ENCODE data around the gene MEGF6. TPM values are rescaled to one million over a fixed set of nuclear protein-coding genes. Genes with fewer than 3 reads are reported as not detected.
"Not testable (repeated sequence)": the region's sequence is repeated elsewhere in the genome, so short reads cannot be mapped to it uniquely, and the experiment has no call there.

The MEGF6 gene
- total RNA-seq, 1 donor from 2014 or later, result 1.7 TPM

DNA sequence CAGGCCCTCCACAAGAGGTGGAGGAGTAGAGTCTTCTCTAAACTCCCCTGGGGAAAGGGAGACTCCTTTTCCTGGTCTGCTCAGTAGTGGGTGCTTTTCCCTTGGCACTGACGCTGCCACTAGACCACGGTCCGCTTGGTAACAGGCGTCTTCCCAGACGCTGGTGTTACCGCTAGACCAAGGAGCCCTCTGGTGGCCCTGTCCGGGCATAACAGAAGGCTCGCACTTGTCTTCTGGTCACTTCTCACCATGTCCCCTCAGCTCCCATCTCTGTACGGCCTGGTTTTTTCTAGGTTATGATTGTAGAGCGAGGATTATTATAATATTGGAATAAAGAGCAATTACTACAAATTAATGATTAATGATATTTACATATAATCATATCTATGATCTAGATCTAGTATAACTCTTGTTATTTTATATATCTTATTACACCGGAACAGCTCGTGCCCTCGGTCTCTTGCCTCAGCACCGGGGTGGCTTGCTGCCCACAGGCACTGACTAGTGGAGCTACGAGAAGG lies 9.9 kb upstream of the MEGF6 start:
- DNase-seq (ENCODE audit: low spot score); intact Hi-C loops (cut with micrococcal nuclease); H3K27ac Mint-ChIP-seq; H3K4me3 Mint-ChIP-seq (ENCODE audit: low read depth); H3K9me3 Mint-ChIP-seq; H3K36me3 Mint-ChIP-seq (ENCODE audit: low read depth); H3K27me3 Mint-ChIP-seq (ENCODE audit: low read depth): not testable (repeated sequence)
- H3K4me1 Mint-ChIP-seq (ENCODE audit: low read depth), result peaks cover 12% of the 10 kb centered on the region

DNA sequence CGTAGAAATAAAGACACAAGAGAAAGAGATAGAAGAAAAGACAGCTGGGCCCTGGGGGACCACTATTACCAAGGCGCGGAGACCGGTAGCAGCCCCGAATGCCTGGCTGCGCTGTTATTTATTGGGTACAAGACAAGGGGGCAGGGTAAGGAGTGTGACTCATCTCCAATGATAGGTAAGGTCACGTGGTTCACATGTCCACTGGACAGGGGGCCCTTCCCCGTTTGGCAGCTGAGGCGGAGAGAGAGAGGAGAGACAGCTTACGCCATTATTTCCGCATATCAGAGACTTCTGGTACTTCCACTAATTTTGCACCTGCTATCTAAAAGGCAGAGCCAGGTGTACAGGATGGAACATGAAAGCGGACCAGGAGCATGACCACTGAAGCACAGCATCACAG lies 9.4 kb upstream of the MEGF6 start:
- no peak overlapping the region for H3K4me3 Mint-ChIP-seq (ENCODE audit: low read depth)
- no peak for DNase-seq (ENCODE audit: low spot score)

DNA sequence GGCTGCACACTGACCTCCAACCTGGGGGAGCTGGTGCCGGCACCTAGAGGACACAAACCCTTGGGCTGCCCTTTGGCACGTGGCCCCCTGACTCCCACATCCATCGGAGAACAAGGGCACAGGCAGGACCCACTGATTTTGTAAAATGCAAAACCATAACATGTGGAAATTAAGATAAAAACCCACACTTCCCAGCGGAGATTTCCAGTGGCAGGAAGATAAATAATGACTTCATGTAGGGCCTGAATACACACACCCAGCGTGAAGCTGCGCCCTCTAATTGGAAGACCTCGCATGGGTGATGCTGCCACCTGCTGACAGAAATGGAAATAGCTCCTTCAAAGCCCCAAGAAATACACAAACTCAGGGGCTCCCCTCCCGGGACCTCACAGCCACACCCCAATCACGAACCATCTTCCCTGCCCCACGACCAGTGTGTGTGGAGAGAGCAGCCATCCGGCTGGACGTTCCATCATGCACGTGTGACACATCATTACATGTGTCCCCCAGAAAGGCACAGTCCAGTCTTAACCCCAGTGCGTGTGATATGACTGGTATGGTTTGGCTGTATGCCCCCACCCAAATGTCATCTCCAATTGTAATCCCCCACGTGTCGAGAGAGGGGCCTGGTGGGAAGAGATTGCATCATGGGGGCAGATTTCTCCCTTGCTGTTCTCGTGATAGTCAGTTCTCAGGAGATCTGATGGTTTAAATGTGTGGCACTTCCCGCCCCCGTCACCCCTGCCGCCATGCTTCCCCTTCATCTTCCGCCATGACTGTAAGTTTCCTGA lies 7.8 kb upstream of the MEGF6 start:
- H3K27ac Mint-ChIP-seq, result no peak overlapping the region
- intact Hi-C loops (cut with micrococcal nuclease), result loop anchor here (1.0 kb wide), 2 partner anchors 54 to 128 kb away; no protein-coding TSS in a partner anchor
- no peak overlapping the region for H3K4me3 Mint-ChIP-seq (ENCODE audit: low read depth)

More for the DNA sequence above, 9.4 kb upstream of the MEGF6 start:
- intact Hi-C loops (cut with micrococcal nuclease), result no loop called here
- no peaks in the 10 kb centered on the region for H3K27me3 Mint-ChIP-seq (ENCODE audit: low read depth)
- no peaks in the 10 kb centered on the region for H3K9me3 Mint-ChIP-seq
- H3K36me3 Mint-ChIP-seq (ENCODE audit: low read depth), result no peaks in the 10 kb centered on the region
- peaks cover 9% of the 10 kb centered on the region for H3K4me1 Mint-ChIP-seq (ENCODE audit: low read depth)
- no peak overlapping the region for H3K27ac Mint-ChIP-seq

DNA sequence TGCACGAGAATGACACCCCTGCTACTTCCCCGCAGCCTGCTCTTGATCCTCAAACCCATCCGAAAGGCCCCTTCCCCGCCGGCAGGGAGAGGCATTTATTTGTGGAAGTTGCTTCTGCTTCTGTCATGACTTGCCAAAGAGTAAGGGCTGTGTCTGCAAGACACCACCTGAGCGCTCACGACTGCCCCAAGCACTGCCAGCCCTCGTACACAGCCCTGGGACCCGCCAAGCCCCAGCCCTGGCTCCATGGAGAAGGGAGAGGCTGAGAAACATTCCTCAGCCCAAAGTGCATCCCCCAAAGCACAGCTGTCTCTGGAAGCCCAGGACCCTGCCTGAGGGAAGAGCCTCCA lies 7.2 kb upstream of the MEGF6 start:
- intact Hi-C loops (cut with micrococcal nuclease), result no loop called here
- Mint-ChIP-seq H3K9me3 (no peaks in the 10 kb centered on the region), H3K4me1 (ENCODE audit: low read depth) (peaks cover 2% of the 10 kb centered on the region), H3K27me3 (ENCODE audit: low read depth) (no peaks in the 10 kb centered on the region), H3K4me3 (ENCODE audit: low read depth) (no peak overlapping the region), H3K27ac (no peak overlapping the region), H3K36me3 (ENCODE audit: low read depth) (no peaks in the 10 kb centered on the region)
- DNase-seq (ENCODE audit: low spot score), result no peak

More for the DNA sequence above, 7.8 kb upstream of the MEGF6 start:
- H3K27me3 Mint-ChIP-seq (ENCODE audit: low read depth), result no peaks in the 10 kb centered on the region
- H3K4me1 Mint-ChIP-seq (ENCODE audit: low read depth), result peaks cover 8% of the 10 kb centered on the region
- H3K9me3 Mint-ChIP-seq, result no peaks in the 10 kb centered on the region
- no peaks in the 10 kb centered on the region for H3K36me3 Mint-ChIP-seq (ENCODE audit: low read depth)
- DNase-seq (ENCODE audit: low spot score), result peak; percentile 62

DNA sequence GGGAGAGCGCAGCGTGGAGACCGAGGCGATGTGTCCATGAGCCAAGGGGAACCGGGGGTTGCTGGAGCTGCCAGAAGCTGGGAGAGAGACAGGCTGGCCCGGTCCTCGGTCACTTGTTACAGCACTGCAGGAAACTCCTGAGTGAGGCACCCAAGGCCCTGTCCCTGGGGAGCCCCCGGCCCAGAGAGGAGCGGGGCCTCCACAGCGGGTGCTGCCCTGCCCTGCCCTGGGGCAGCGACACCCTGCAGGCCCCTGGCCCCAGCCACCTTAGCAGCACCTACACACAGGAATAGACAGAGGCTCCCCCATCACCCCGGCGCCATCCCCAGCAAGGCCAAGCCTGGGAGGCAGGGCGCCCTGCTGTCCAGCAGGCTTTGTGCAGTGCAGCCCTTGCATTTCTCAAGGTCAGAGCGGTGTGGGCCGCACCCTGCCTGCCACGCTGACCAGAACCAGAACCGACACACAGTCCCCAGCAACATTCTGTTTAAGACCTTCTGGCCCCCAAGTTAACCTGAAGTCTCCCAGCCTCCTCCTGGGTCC lies 6.6 kb upstream of the MEGF6 start:
- no peak overlapping the region for H3K4me3 Mint-ChIP-seq (ENCODE audit: low read depth)
- intact Hi-C loops (cut with micrococcal nuclease), result no loop called here
- no peaks in the 10 kb centered on the region for H3K36me3 Mint-ChIP-seq (ENCODE audit: low read depth)

DNA sequence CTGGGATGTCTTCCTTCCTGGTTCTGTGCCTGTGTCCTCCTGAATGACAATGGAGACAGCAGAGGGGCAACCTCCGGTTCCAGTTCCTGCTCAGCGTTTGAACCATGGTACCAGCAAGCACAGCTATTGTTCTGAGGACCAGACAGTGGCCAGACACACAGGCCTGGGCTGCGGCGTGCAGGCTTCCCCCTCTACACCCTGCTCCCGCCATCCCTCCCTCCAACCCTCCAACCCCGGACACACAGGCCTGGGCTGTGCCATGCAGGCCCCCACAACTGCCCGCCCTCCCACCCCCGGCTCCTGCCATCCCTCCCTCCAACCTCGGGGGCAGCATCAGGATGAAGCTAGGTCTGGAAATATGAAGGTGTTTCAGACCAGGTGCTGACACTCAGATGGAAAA lies 5.6 kb upstream of the MEGF6 start:
- H3K4me1 Mint-ChIP-seq (ENCODE audit: low read depth), result peaks cover 2% of the 10 kb centered on the region
- no peak for DNase-seq (ENCODE audit: low spot score)
- H3K36me3 Mint-ChIP-seq (ENCODE audit: low read depth), result no peaks in the 10 kb centered on the region
- H3K9me3 Mint-ChIP-seq, result no peaks in the 10 kb centered on the region
- no peak overlapping the region for H3K4me3 Mint-ChIP-seq (ENCODE audit: low read depth)
- no peak overlapping the region for H3K27ac Mint-ChIP-seq
- intact Hi-C loops (cut with micrococcal nuclease), result no loop called here
- peaks cover 13% of the 10 kb centered on the region for H3K27me3 Mint-ChIP-seq (ENCODE audit: low read depth)

More for the DNA sequence above, 6.6 kb upstream of the MEGF6 start:
- Mint-ChIP-seq H3K4me1 (ENCODE audit: low read depth) (peaks cover 2% of the 10 kb centered on the region), H3K27me3 (ENCODE audit: low read depth) (peaks cover 6% of the 10 kb centered on the region), H3K27ac (no peak overlapping the region), H3K9me3 (no peaks in the 10 kb centered on the region)
- no peak for DNase-seq (ENCODE audit: low spot score)

DNA sequence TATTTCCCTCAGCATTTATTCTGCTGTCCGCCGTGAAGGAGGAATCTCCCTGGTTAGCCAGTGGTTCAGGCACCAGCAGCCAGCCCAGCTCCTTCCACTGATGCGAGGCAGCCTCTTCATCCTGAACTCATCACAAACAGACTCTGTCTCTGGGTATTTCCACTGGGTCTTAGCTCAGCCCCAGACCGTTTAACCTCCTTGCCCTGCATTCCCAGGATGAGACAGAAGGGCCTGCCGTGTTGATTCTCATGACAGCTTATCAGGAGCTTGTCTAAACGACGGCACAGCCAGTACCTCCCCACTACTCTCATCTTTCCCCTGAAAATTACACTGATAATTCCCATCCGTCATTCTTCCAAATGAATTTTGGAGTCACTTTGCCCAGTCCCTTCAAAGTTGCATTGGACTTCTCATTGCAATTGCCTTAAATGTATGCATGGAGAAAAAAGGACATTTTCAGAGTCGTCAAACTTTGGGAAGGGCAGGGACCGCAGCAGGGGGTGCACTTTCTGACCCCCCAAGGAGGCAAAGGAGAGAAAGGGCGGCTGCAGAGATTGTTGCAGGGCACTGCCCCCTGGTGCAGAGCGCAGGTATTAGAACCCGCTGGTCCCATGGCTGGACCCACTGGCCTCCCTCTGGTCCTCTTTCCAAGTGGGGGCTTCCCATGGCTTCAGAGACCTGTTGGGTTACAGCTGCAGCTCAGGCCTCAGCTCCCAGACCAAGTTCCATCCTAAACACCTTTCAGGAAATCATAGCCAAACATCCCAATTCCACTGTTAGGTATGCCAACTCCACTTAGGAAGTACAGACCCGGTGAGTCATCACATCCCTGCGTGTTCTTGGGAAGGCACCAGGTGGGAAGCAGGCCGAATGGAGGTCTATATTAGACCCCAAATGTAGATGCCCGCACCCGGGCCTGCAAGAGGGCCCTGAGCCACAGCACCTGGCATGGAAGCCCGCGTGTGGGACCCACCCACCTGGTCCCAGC lies 3.7 kb upstream of the MEGF6 start:
- H3K27me3 Mint-ChIP-seq (ENCODE audit: low read depth), result peaks cover 19% of the 10 kb centered on the region
- no peak for DNase-seq (ENCODE audit: low spot score)

DNA sequence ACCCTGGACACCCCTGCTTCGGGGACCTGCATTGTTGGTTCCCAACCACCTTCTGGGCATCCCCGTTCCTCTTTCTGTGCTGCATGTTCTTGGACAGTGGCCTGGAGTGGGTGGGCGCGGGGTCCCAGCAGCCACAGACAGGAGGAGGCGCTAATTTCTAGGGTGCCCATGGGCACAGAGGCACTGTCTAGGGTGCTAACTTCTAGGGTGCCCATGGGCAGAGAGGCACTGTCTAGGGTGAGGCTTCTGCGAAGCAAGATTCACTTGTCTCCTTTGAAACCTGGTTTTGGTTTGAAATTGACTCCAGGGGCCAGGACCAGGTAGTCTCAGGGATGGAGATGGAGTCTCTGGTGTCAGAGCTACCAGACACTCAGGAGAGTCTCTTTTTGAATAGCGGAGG lies 815 bp upstream of the MEGF6 start:
- intact Hi-C loops (cut with micrococcal nuclease), result no loop called here
- no peaks in the 10 kb centered on the region for H3K9me3 Mint-ChIP-seq
- H3K4me1 Mint-ChIP-seq (ENCODE audit: low read depth), result no peaks in the 10 kb centered on the region
- no peak for DNase-seq (ENCODE audit: low spot score)
- H3K36me3 Mint-ChIP-seq (ENCODE audit: low read depth), result no peaks in the 10 kb centered on the region
- peaks cover 22% of the 10 kb centered on the region for H3K27me3 Mint-ChIP-seq (ENCODE audit: low read depth)
- H3K4me3 Mint-ChIP-seq (ENCODE audit: low read depth), result no peak overlapping the region
- no peak overlapping the region for H3K27ac Mint-ChIP-seq

More for the DNA sequence above, 3.7 kb upstream of the MEGF6 start:
- intact Hi-C loops (cut with micrococcal nuclease), result no loop called here
- Mint-ChIP-seq H3K4me3 (ENCODE audit: low read depth) (no peak overlapping the region), H3K4me1 (ENCODE audit: low read depth) (peaks cover 2% of the 10 kb centered on the region), H3K36me3 (ENCODE audit: low read depth) (no peaks in the 10 kb centered on the region), H3K27ac (no peak overlapping the region), H3K9me3 (no peaks in the 10 kb centered on the region)

DNA sequence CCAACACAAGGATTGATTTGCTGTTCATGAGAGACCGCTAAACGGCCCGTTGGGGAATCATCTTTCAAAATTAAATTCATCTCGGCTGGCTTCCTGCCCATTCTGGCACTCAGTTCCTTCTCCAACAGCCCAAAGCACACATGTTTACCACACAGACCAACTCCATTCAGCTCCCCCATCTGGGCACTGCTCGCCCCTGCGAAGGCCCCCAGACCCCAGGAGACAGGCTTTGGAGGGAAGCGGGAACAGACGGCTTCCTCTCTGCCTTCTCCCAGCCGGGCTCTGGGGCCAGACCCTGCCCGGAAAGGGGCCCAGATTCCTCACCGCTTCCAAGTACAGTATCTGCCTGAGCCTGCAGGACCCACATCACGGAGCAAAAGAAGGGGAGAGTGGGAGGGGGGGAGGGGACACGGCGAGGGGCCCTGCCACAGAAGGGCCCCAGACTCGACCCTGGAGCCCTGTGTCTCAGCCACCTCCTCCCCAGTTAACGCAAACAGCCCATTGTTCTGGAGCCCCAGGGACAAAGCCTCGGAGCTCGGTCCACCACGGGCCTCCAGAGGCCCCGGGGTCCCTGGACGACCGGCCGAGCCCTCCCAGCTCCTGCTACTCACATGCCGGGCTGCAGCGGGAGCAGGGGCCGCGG lies 660 bp downstream of the MEGF6 start:
- DNase-seq (ENCODE audit: low spot score), result no peak
- Mint-ChIP-seq H3K4me3 (ENCODE audit: low read depth) (no peak overlapping the region), H3K27me3 (ENCODE audit: low read depth) (peaks cover 22% of the 10 kb centered on the region), H3K9me3 (no peaks in the 10 kb centered on the region), H3K27ac (no peak overlapping the region), H3K4me1 (ENCODE audit: low read depth) (no peaks in the 10 kb centered on the region), H3K36me3 (ENCODE audit: low read depth) (no peaks in the 10 kb centered on the region)
- intact Hi-C loops (cut with micrococcal nuclease), result no loop called here

DNA sequence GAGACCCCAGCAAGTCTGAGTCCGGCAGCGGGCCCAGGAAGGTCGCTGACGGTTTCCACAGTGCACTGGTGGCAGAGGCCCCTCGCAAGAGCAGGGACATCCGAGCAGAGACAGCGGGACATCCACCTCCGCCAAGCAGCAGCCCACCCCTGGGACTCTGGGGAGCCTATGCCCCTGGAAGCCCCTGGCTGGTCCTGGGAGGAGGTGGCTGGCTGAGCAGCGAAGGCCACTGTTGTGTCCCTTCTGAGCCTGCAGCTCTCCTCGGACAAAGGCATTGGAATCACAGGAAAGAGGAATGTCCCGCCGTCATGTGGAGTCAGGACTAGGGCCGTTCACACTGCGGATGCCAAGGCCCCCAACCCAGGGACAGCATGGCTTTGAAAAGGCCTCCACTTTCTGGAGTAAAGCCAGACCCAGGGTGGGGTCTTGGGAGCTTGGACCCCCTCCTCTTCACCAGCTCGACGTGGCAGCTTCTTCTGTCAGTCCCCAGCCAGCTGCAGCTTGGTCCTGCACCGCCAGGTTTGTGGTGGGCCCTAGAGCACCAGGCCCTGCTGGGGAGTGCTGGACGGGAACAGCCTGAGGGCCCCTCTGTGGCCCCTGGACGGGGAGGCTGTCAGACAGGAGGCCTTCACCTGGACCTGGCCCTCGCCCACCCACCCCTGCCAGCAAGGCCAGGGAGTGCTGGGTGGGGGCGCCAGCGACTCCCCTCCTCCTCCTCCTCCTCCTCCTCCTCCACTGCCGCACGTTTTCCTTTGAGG lies 1.4 kb downstream of the MEGF6 start:
- H3K4me1 Mint-ChIP-seq (ENCODE audit: low read depth), result no peaks in the 10 kb centered on the region
- H3K36me3 Mint-ChIP-seq (ENCODE audit: low read depth), result no peaks in the 10 kb centered on the region
- no peak overlapping the region for H3K27ac Mint-ChIP-seq
- H3K27me3 Mint-ChIP-seq (ENCODE audit: low read depth), result peaks cover 22% of the 10 kb centered on the region
- H3K4me3 Mint-ChIP-seq (ENCODE audit: low read depth), result no peak overlapping the region
- H3K9me3 Mint-ChIP-seq, result no peaks in the 10 kb centered on the region
- DNase-seq (ENCODE audit: low spot score), result no peak
- intact Hi-C loops (cut with micrococcal nuclease), result no loop called here

DNA sequence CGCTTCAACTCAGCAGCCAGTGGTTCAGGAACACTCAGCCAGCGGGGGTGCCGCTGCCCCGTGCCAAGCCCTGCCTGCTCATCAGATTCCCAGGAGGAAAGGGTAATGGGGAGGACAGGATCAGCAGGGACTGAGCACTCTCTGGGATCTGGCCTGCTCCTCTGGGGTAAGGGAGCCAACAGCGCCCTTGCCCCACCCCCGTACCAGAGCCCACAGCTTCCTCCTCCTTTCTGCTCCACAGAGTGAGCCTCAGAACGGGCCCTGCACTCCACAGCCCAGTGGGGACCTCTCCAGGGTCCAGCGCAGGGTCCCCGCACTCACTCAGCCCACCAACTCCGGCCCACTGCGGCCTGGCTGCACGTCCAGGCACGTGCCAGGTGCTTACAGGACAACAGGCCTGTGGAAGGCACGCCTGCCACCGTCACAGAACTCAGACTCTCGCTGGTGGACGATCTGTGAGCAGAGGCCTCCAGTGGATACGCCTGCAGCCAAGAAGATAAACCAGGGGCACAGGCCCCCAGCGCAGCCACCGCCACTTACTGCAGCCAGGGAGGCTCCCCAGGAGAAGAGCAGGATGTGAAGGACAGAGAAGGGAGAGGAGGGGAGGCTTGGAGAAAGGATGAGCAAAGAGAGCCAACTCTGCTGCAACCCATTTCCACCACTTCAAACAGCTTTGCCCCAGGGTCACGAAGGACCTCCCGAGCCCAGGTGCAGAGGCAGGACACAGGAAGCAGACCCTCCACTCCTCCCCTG lies 2.1 kb downstream of the MEGF6 start:
- Mint-ChIP-seq H3K9me3 (no peaks in the 10 kb centered on the region), H3K4me3 (ENCODE audit: low read depth) (no peak overlapping the region), H3K36me3 (ENCODE audit: low read depth) (no peaks in the 10 kb centered on the region), H3K27ac (no peak overlapping the region), H3K27me3 (ENCODE audit: low read depth) (peaks cover 22% of the 10 kb centered on the region), H3K4me1 (ENCODE audit: low read depth) (no peaks in the 10 kb centered on the region)
- intact Hi-C loops (cut with micrococcal nuclease), result no loop called here
- DNase-seq (ENCODE audit: low spot score), result no peak
